ENCODE measurements around the gene HES7.

DNA sequence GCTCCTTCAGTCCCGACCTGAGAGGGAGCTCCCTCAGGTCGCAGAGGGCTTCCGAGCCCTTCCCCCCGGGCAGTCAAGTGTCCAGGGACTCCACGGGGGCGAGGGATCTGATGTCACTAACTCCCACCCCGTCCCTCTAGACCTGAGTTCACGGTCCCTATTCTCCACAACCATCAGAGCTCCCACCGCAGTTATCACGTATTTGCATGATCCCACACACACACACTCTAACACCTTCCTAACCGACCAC lies 32.0 kb upstream of the HES7 start:
- TF ChIP-seq POLR2A (IDR thresholded peaks at IDR 0.05) (no peak), POLR2AphosphoS5 (IDR thresholded peaks at IDR 0.05) (no peak), EP300 (IDR thresholded peaks at IDR 0.05) (no peak)
- TF ChIP-seq, protein P1, sequence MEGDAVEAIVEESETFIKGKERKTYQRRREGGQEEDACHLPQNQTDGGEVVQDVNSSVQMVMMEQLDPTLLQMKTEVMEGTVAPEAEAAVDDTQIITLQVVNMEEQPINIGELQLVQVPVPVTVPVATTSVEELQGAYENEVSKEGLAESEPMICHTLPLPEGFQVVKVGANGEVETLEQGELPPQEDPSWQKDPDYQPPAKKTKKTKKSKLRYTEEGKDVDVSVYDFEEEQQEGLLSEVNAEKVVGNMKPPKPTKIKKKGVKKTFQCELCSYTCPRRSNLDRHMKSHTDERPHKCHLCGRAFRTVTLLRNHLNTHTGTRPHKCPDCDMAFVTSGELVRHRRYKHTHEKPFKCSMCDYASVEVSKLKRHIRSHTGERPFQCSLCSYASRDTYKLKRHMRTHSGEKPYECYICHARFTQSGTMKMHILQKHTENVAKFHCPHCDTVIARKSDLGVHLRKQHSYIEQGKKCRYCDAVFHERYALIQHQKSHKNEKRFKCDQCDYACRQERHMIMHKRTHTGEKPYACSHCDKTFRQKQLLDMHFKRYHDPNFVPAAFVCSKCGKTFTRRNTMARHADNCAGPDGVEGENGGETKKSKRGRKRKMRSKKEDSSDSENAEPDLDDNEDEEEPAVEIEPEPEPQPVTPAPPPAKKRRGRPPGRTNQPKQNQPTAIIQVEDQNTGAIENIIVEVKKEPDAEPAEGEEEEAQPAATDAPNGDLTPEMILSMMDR (IDR thresholded peaks at IDR 0.05), result peak in 1 of 7 experiments; percentile 5

All from stomach (tissue), 4 donors.